Gastrocnemius medialis (tissue), 4 donors: Measurements from ENCODE around the gene PRR23B.

Experiments used
- CTCF ChIP-seq, 5 experiments: fragments of 450-650 bp in 3 of 5; fragments of 200-600 bp in 2 of 5; sonication (generic) in 2 of 5; IDR thresholded peaks in 4 of 5; conservative IDR thresholded peaks in 1 of 5; 1 replicate in 4 of 5; 2 replicates in 1 of 5; pipeline ENCODE4 v1.5.1; 2016 to 2019; ENCODE audit warnings: antibody characterized with exemption in 5 of 5, mild to moderate bottlenecking in 3 of 5, moderate library complexity in 3 of 5
- POLR2A ChIP-seq, 2 donors: fragments of 450-650 bp; IDR thresholded peaks; one replicate each; pipeline ENCODE4 v1.6.1; 2017; ENCODE audit warnings: antibody characterized with exemption in 2 of 2, mild to moderate bottlenecking in 2 of 2, moderate library complexity in 2 of 2

GRCh38 chr3:138995706-138996105 lies 25.0 kb downstream of the PRR23B start:
- TF ChIP-seq CTCF (IDR thresholded peaks at IDR 0.05 in 4 of 5, conservative IDR thresholded peaks at IDR 0.05 in 1 of 5) (no peak), POLR2A (IDR thresholded peaks at IDR 0.05) (no peak)
